Adrenal gland (tissue), 19 donors: ENCODE measurements around the gene POLR3A. TPM values are rescaled to one million over a fixed set of nuclear protein-coding genes. Genes with fewer than 3 reads are reported as not detected.
"Not testable (repeated sequence)": the region's sequence is repeated elsewhere in the genome, so short reads cannot be mapped to it uniquely, and the experiment has no call there.

Experiments used
- DNase-seq, 7 donors: peaks; one replicate each; pipeline ENCODE4 v3.0.0-alpha.2; 2019 to 2020
- H3K27ac ChIP-seq, 5 donors: fragments of 200-600 bp; sonication (generic) in 4 of 5; 1 replicate in 3 of 5; 2 replicates in 2 of 5; pipeline versions ENCODE4 v1.5.1 to v1.8.0; 2016 to 2020; ENCODE audit warnings: mild to moderate bottlenecking in 1 of 5
- H3K27me3 ChIP-seq: fragments of 200-600 bp; 2 replicates; pipeline ENCODE4 v1.8.0; 2021
- H3K36me3 ChIP-seq, 2 donors: fragments of 200-600 bp; replicated peaks in 1 of 2; 1 replicate in 1 of 2; 2 replicates in 1 of 2; pipeline versions ENCODE4 v1.5.1 to v1.8.0; 2018 to 2022
- H3K4me1 ChIP-seq, 2 donors: fragments of 200-600 bp; replicated peaks in 1 of 2; 1 replicate in 1 of 2; 2 replicates in 1 of 2; pipeline versions ENCODE4 v1.5.1 to v1.8.0; 2018 to 2021
- H3K4me3 ChIP-seq, 4 donors: fragments of 200-600 bp; sonication (generic) in 3 of 4; one replicate each; pipeline ENCODE4 v1.5.1; 2016 to 2018
- H3K9me3 ChIP-seq, 3 donors: fragments of 200-600 bp; sonication (generic) in 1 of 3; replicated peaks in 1 of 3; 1 replicate in 2 of 3; 2 replicates in 1 of 3; pipeline versions ENCODE4 v1.5.1 to v1.8.0; 2016 to 2021
- POLR2A ChIP-seq, 2 donors: fragments of 450-650 bp; IDR thresholded peaks; one replicate each; pipeline ENCODE4 v1.6.1; 2017; ENCODE audit warnings: antibody characterized with exemption in 2 of 2, mild to moderate bottlenecking in 2 of 2, moderate library complexity in 1 of 2
- WGBS, 4 donors: extraction: QIAGEN DNeasy Blood & Tissue Kit in 2 of 4; methylation state at CpG; one replicate each; pipeline versions ENCODE4 v1.1.5 to v1.1.7; 2013 to 2017; 5-methylcytosine and 5-hydroxymethylcytosine counted together
- intact Hi-C, 2 donors: fragments of 100-400 bp; cut with DNase I; formaldehyde crosslinking; loops; one replicate each; pipeline versions ENCODE4 v1.14.1 to v1.15.0; 2022 to 2023
- long read RNA-seq, 10 donors: library from polyadenylated mRNA in 3 of 10; unstranded in 2 of 10; stranded (forward) in 1 of 10; transcript quantifications; one replicate each; pipeline ENCODE4 v2.0.0 and lab custom pipeline, GENCODE V29; 2021 to 2026
- polyA plus RNA-seq, 3 donors: library from polyadenylated mRNA; stranded (reverse); fragments of 200-250 nt in 2 of 3; fragments of 350-450 nt in 1 of 3; fragmentation: Illumina TruSeq in 1 of 3; extraction: RNeasy Lipid Tissue Mini Kit (QIAGEN cat#74804) in 1 of 3; gene quantifications; one replicate each; pipeline ENCODE4 v1.2.3, GENCODE V29; 2013 to 2014
- total RNA-seq, 9 donors: library from RNA; depleted of rRNA in 4 of 9; stranded (reverse); fragments of >200 nt in 4 of 9; fragments of 120-200 nt in 1 of 9; fragmentation: NEBNext Ultra II Directional in 1 of 9; extraction: Animal tissue kit (Norgen Biotek cat#: 25700) in 1 of 9; gene quantifications; one replicate each; pipeline versions ENCODE4 v1.1.0 to v1.2.4, GENCODE V29; 2013 to 2023
- TF ChIP-seq, protein P1 (sequence below), 6 experiments: fragments of 450-650 bp in 4 of 6; fragments of 200-600 bp in 2 of 6; sonication (generic) in 1 of 6; IDR thresholded peaks; 1 replicate in 5 of 6; 2 replicates in 1 of 6; pipeline versions ENCODE4 v1.5.1 to v1.8.0; 2016 to 2021; ENCODE audit warnings: antibody characterized with exemption in 6 of 6, mild to moderate bottlenecking in 2 of 6, moderate library complexity in 1 of 6
- donor health status: healthy with polysubstance abuse.
- donor health status: Bipolar disorder and iron deficiency.
- donor health status: DM: yes; HTN: yes; CAD: no.
- donor health status: DM: no; HTN: no; CAD: no.
- donor health status: DM: no; HTN: no; CAD: no.
- donor health status: DM: yes; HTN: yes; CAD: no.

POLR3A gene
- 10 to 100 TPM in 8 of 9 donors, 1 to 10 TPM in 1; 9.6 to 18.4 (median 16.1) TPM for total RNA-seq
- polyA plus RNA-seq: 10 to 100 TPM in 1 of 3 donors, 1 to 10 TPM in 2; 6.8 to 11.7 (median 7.0) TPM
- long read RNA-seq, donor 1, full-length matches to known transcripts: 1 of 4,747 reads
- long read RNA-seq, donor 1, partial matches to known transcripts: 3,916 of 4,747 reads
- long read RNA-seq, donor 1, other reads (novel, unspliced or antisense): 830 of 4,747 reads
- long read RNA-seq, donor 2, full-length matches to known transcripts: 2 of 2,371 reads
- long read RNA-seq, donor 2, partial matches to known transcripts: 1,879 of 2,371 reads
- long read RNA-seq, donor 2, other reads (novel, unspliced or antisense): 490 of 2,371 reads
- long read RNA-seq, donor 3, full-length matches to known transcripts: 1 of 4,358 reads
- long read RNA-seq, donor 3, partial matches to known transcripts: 2,638 of 4,358 reads
- long read RNA-seq, donor 3, other reads (novel, unspliced or antisense): 1,719 of 4,358 reads
- long read RNA-seq, donor 4, full-length matches to known transcripts: 1 of 4 reads
- long read RNA-seq, donor 4, partial matches to known transcripts: 3 of 4 reads
- long read RNA-seq, donor 4, other reads (novel, unspliced or antisense): 0 of 4 reads
- long read RNA-seq, donor 5, full-length matches to known transcripts: 11 of 17 reads
- long read RNA-seq, donor 5, partial matches to known transcripts: 2 of 17 reads
- long read RNA-seq, donor 5, other reads (novel, unspliced or antisense): 4 of 17 reads
- long read RNA-seq, donor 6, full-length matches to known transcripts: 1 of 4 reads
- long read RNA-seq, donor 6, partial matches to known transcripts: 2 of 4 reads
- long read RNA-seq, donor 6, other reads (novel, unspliced or antisense): 1 of 4 reads
- long read RNA-seq, donor 7, partial matches to known transcripts: 931 of 2,034 reads
- long read RNA-seq, donor 7, other reads (novel, unspliced or antisense): 1,103 of 2,034 reads
- long read RNA-seq, donor 8, full-length matches to known transcripts: 2 of 2 reads
- long read RNA-seq, donor 8, partial matches to known transcripts: 0 of 2 reads
- long read RNA-seq, donor 8, other reads (novel, unspliced or antisense): 0 of 2 reads
- long read RNA-seq, donor 9, full-length matches to known transcripts: 4 of 4,497 reads
- long read RNA-seq, donor 9, partial matches to known transcripts: 3,894 of 4,497 reads
- long read RNA-seq, donor 9, other reads (novel, unspliced or antisense): 599 of 4,497 reads
- long read RNA-seq, donor 10, partial matches to known transcripts: 917 of 2,316 reads
- long read RNA-seq, donor 10, other reads (novel, unspliced or antisense): 1,399 of 2,316 reads

DNA sequence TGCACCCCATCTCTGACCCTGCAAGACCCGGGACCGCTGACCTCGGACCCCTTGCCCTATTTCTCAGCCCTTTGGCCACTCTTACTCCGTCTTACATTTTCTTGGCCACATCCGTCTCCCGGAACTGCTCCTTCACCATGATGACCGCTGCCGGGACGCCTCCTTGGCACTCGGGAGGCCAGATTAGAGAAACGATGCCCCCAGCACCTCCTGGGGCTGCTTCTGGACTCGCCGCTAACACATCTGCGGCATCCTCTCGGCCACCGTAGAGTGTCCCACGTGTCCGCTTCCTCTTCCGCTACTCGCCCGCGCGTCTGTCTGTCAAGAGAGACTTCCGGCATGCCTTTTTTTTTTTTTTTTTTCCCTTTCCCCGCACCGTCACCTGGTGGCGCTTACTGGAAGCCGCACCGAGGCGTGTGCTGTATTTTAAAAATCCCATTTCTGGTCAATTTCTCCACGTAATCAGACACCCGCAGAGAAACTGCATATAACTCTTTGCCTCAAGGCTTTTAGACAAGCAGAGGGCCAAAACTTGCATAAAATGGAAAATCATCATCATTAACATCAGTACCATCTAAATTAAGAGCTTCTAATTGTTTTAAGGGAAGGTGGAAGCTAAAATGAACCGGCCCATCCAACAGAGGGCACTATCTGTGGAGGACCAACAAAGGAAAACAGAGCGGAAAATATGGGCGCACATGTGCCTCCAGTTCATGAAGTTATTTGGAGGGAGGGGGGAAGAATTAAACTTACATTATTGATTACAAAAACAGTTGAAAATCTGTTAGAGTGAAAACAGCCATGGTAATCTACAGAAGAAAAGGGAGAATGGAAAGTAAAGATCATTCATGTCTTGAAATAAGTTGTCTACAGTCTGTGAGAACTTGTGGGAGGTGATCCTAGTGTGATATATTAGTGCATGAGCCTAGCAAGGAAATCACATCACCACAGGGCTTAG, at the start of gene POLR3A:
TSS of gene POLR3A (minus strand) at position 247 of the 958 bp plus-strand sequence. CDS start at position 139, 108 bp downstream.
- Histone ChIP-seq H3K36me3 (peaks cover 0 to 15% of the 10 kb centered on the region in 2 donors), H3K9me3 (no peaks in the 10 kb centered on the region), H3K4me3 (peak within 1 kb of the TSS; percentile 69 to 95 (median 72)), H3K27me3 (no peaks in the 10 kb centered on the region), H3K27ac (peak within 1 kb of the TSS; percentile 57 to 88 (median 76)), H3K4me1 (peaks cover 9 to 26% of the 10 kb centered on the region in 2 donors)
- intact Hi-C loops: loop anchor here in 1 of 2 donors (10.0 kb wide), 1 partner anchor 95 kb away; no protein-coding TSS in a partner anchor
- DNase-seq: peak; percentile 94 to 99 (median 97)
- TF ChIP-seq POLR2A (IDR thresholded peaks at IDR 0.05): peak in 1 of 2 donors; percentile 38
- TF ChIP-seq, protein P1, sequence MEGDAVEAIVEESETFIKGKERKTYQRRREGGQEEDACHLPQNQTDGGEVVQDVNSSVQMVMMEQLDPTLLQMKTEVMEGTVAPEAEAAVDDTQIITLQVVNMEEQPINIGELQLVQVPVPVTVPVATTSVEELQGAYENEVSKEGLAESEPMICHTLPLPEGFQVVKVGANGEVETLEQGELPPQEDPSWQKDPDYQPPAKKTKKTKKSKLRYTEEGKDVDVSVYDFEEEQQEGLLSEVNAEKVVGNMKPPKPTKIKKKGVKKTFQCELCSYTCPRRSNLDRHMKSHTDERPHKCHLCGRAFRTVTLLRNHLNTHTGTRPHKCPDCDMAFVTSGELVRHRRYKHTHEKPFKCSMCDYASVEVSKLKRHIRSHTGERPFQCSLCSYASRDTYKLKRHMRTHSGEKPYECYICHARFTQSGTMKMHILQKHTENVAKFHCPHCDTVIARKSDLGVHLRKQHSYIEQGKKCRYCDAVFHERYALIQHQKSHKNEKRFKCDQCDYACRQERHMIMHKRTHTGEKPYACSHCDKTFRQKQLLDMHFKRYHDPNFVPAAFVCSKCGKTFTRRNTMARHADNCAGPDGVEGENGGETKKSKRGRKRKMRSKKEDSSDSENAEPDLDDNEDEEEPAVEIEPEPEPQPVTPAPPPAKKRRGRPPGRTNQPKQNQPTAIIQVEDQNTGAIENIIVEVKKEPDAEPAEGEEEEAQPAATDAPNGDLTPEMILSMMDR (IDR thresholded peaks at IDR 0.05): peak; percentile 46 to 95 (median 70)
- WGBS, 4 donors: 0 to 1% (median 1%) methylated on average over 35 of the region's 35 CpGs

DNA sequence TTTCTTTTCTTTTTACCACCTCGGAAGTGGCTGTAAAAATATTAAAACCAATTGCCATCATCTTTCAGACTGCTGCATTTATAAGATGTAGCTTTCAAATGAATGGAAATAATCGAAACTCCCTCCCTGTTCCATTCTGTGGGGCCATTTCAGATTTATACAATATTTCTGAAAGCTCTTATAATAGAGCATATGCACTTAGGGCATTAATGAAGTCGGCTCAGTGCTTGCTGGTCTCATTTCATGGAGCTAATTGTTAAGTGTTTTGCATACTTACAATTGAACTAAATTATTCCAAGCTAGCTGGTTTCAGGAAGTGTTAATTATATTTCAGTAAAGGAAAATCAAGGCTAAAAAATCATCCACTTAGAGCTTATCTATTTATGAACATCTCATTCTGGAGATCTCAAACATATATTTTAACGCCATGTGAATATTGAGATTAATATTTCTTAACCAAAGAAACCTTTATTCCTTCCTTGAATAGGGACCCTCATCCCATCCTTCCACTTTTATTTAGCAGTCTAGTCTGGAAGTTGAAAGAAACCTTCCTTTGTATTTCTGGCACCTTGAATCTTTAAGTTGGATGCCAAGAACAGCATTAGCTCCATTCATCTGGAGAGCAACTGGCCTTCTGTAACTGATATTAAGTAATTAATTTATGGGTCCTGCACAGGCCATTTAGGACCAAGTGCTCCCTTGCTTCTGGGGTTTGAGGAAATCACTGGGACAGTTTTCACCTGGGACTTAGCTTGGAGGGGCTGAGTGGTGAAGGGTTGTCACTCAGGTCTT, 49.4 kb upstream of the POLR3A start:
- Histone ChIP-seq H3K27ac (no peak overlapping the region), H3K27me3 (no peaks in the 10 kb centered on the region), H3K4me1 (no peaks in the 10 kb centered on the region), H3K4me3 (no peak overlapping the region), H3K36me3 (no peaks in the 10 kb centered on the region), H3K9me3 (no peaks in the 10 kb centered on the region)
- intact Hi-C loops: no loop called here
- DNase-seq: no peak
- TF ChIP-seq POLR2A (IDR thresholded peaks at IDR 0.05): no peak
- TF ChIP-seq, protein P1 (IDR thresholded peaks at IDR 0.05): no peak
- WGBS, 4 donors: 74 to 88% (median 79%) methylated on average over 4 of the region's 4 CpGs

- WGBS, 4 donors: 82 to 99% (median 93%) methylated on average over 4 to 27 of the region's 29 CpGs
- H3K4me1 ChIP-seq, H3K27ac ChIP-seq, H3K27me3 ChIP-seq, DNase-seq, intact Hi-C loops, H3K36me3 ChIP-seq, H3K4me3 ChIP-seq, H3K9me3 ChIP-seq: not testable (repeated sequence)
These were observed 46.5 kb upstream of the POLR3A start for GRCh38 chr10:78075806-78076205.
